ENCODE results near the gene PPP2R2C.

Gene PPP2R2C

GRCh38 chr4:6441758-6442157 is 30.7 kb downstream of the PPP2R2C start:
- no peaks in the 10 kb centered on the region for H3K36me3 ChIP-seq (ENCODE audit: control insufficient read depth in 1 of 2, insufficient read depth in 2 of 2, low read length in 2 of 2)
- no peaks in the 10 kb centered on the region for H3K4me1 ChIP-seq (ENCODE audit: control insufficient read depth in 1 of 2, insufficient read depth in 2 of 2, low read length in 2 of 2)
- no peaks in the 10 kb centered on the region for H3K9me3 ChIP-seq (ENCODE audit: control insufficient read depth in 1 of 2, low read length in 2 of 2)
- no peak overlapping the region for H3K9ac ChIP-seq (ENCODE audit: low read depth in 1 of 2, low read length in 2 of 2)
- H3K27ac ChIP-seq (ENCODE audit: low read depth, low read length), result no peak overlapping the region
- no peak overlapping the region for H3K4me3 ChIP-seq (ENCODE audit: low read depth in 1 of 2, low read length in 2 of 2)
- no peaks in the 10 kb centered on the region for H3K27me3 ChIP-seq (ENCODE audit: control insufficient read depth in 1 of 2, insufficient read depth in 2 of 2, low read length in 2 of 2)

- H3K4me1 ChIP-seq (ENCODE audit: control insufficient read depth in 1 of 2, insufficient read depth in 2 of 2, low read length in 2 of 2), result no peaks in the 10 kb centered on the region
- peaks cover 0 to 2% of the 10 kb centered on the region in 2 donors for H3K9me3 ChIP-seq (ENCODE audit: control insufficient read depth in 1 of 2, low read length in 2 of 2)
- H3K9ac ChIP-seq (ENCODE audit: low read depth in 1 of 2, low read length in 2 of 2), result no peak overlapping the region
- H3K27ac ChIP-seq (ENCODE audit: low read depth, low read length), result no peak overlapping the region
- no peak overlapping the region for H3K4me3 ChIP-seq (ENCODE audit: low read depth in 1 of 2, low read length in 2 of 2)
- no peaks in the 10 kb centered on the region for H3K27me3 ChIP-seq (ENCODE audit: control insufficient read depth in 1 of 2, insufficient read depth in 2 of 2, low read length in 2 of 2)
- no peaks in the 10 kb centered on the region for H3K36me3 ChIP-seq (ENCODE audit: control insufficient read depth in 1 of 2, insufficient read depth in 2 of 2, low read length in 2 of 2)
Measured at GRCh38 chr4:6441202-6441582, 31.2 kb downstream of the PPP2R2C start.

GRCh38 chr4:6440506-6441201 is 31.8 kb downstream of the PPP2R2C start:
- no peak overlapping the region for H3K27ac ChIP-seq (ENCODE audit: low read depth, low read length)
- no peak overlapping the region for H3K9ac ChIP-seq (ENCODE audit: low read depth in 1 of 2, low read length in 2 of 2)
- no peaks in the 10 kb centered on the region for H3K4me1 ChIP-seq (ENCODE audit: control insufficient read depth in 1 of 2, insufficient read depth in 2 of 2, low read length in 2 of 2)
- no peak overlapping the region for H3K4me3 ChIP-seq (ENCODE audit: low read depth in 1 of 2, low read length in 2 of 2)
- peaks cover 0 to 2% of the 10 kb centered on the region in 2 donors for H3K9me3 ChIP-seq (ENCODE audit: control insufficient read depth in 1 of 2, low read length in 2 of 2)
- no peaks in the 10 kb centered on the region for H3K36me3 ChIP-seq (ENCODE audit: control insufficient read depth in 1 of 2, insufficient read depth in 2 of 2, low read length in 2 of 2)
- H3K27me3 ChIP-seq (ENCODE audit: control insufficient read depth in 1 of 2, insufficient read depth in 2 of 2, low read length in 2 of 2), result no peaks in the 10 kb centered on the region

GRCh38 chr4:6439120-6439762 is 33.2 kb downstream of the PPP2R2C start:
- no peak overlapping the region for H3K9ac ChIP-seq (ENCODE audit: low read depth in 1 of 2, low read length in 2 of 2)
- no peaks in the 10 kb centered on the region for H3K4me1 ChIP-seq (ENCODE audit: control insufficient read depth in 1 of 2, insufficient read depth in 2 of 2, low read length in 2 of 2)
- H3K9me3 ChIP-seq (ENCODE audit: control insufficient read depth in 1 of 2, low read length in 2 of 2), result peaks cover 4 to 6% of the 10 kb centered on the region in 2 donors
- no peaks in the 10 kb centered on the region for H3K27me3 ChIP-seq (ENCODE audit: control insufficient read depth in 1 of 2, insufficient read depth in 2 of 2, low read length in 2 of 2)
- H3K27ac ChIP-seq (ENCODE audit: low read depth, low read length), result no peak overlapping the region
- no peaks in the 10 kb centered on the region for H3K36me3 ChIP-seq (ENCODE audit: control insufficient read depth in 1 of 2, insufficient read depth in 2 of 2, low read length in 2 of 2)
- H3K4me3 ChIP-seq (ENCODE audit: low read depth in 1 of 2, low read length in 2 of 2), result no peak overlapping the region

GRCh38 chr4:6437826-6438238 is 34.6 kb downstream of the PPP2R2C start:
- Histone ChIP-seq H3K9ac (ENCODE audit: low read depth in 1 of 2, low read length in 2 of 2) (no peak overlapping the region), H3K4me3 (ENCODE audit: low read depth in 1 of 2, low read length in 2 of 2) (no peak overlapping the region), H3K4me1 (ENCODE audit: control insufficient read depth in 1 of 2, insufficient read depth in 2 of 2, low read length in 2 of 2) (no peaks in the 10 kb centered on the region), H3K9me3 (ENCODE audit: control insufficient read depth in 1 of 2, low read length in 2 of 2) (peaks cover 4 to 6% of the 10 kb centered on the region in 2 donors), H3K27ac (ENCODE audit: low read depth, low read length) (no peak overlapping the region), H3K36me3 (ENCODE audit: control insufficient read depth in 1 of 2, insufficient read depth in 2 of 2, low read length in 2 of 2) (no peaks in the 10 kb centered on the region), H3K27me3 (ENCODE audit: control insufficient read depth in 1 of 2, insufficient read depth in 2 of 2, low read length in 2 of 2) (no peaks in the 10 kb centered on the region)

- Histone ChIP-seq H3K9me3 (ENCODE audit: control insufficient read depth in 1 of 2, low read length in 2 of 2) (peaks cover 4 to 6% of the 10 kb centered on the region in 2 donors), H3K36me3 (ENCODE audit: control insufficient read depth in 1 of 2, insufficient read depth in 2 of 2, low read length in 2 of 2) (no peaks in the 10 kb centered on the region), H3K27me3 (ENCODE audit: control insufficient read depth in 1 of 2, insufficient read depth in 2 of 2, low read length in 2 of 2) (no peaks in the 10 kb centered on the region), H3K27ac (ENCODE audit: low read depth, low read length) (no peak overlapping the region), H3K9ac (ENCODE audit: low read depth in 1 of 2, low read length in 2 of 2) (no peak overlapping the region), H3K4me1 (ENCODE audit: control insufficient read depth in 1 of 2, insufficient read depth in 2 of 2, low read length in 2 of 2) (no peaks in the 10 kb centered on the region), H3K4me3 (ENCODE audit: low read depth in 1 of 2, low read length in 2 of 2) (no peak overlapping the region)
Measured at GRCh38 chr4:6435010-6435409, 37.4 kb downstream of the PPP2R2C start.

GRCh38 chr4:6430927-6431326 is 41.5 kb downstream of the PPP2R2C start:
- no peak overlapping the region for H3K9ac ChIP-seq (ENCODE audit: low read depth in 1 of 2, low read length in 2 of 2)
- H3K4me1 ChIP-seq (ENCODE audit: control insufficient read depth in 1 of 2, insufficient read depth in 2 of 2, low read length in 2 of 2), result no peaks in the 10 kb centered on the region
- no peak overlapping the region for H3K4me3 ChIP-seq (ENCODE audit: low read depth in 1 of 2, low read length in 2 of 2)
- H3K9me3 ChIP-seq (ENCODE audit: control insufficient read depth in 1 of 2, low read length in 2 of 2), result peaks cover 3 to 6% of the 10 kb centered on the region in 2 donors
- no peaks in the 10 kb centered on the region for H3K27me3 ChIP-seq (ENCODE audit: control insufficient read depth in 1 of 2, insufficient read depth in 2 of 2, low read length in 2 of 2)
- H3K36me3 ChIP-seq (ENCODE audit: control insufficient read depth in 1 of 2, insufficient read depth in 2 of 2, low read length in 2 of 2), result no peaks in the 10 kb centered on the region
- no peak overlapping the region for H3K27ac ChIP-seq (ENCODE audit: low read depth, low read length)

GRCh38 chr4:6427439-6428090 is 44.8 kb downstream of the PPP2R2C start:
- no peak overlapping the region for H3K4me3 ChIP-seq (ENCODE audit: low read depth in 1 of 2, low read length in 2 of 2)
- H3K9ac ChIP-seq (ENCODE audit: low read depth in 1 of 2, low read length in 2 of 2), result no peak overlapping the region
- H3K27me3 ChIP-seq (ENCODE audit: control insufficient read depth in 1 of 2, insufficient read depth in 2 of 2, low read length in 2 of 2), result no peaks in the 10 kb centered on the region
- no peaks in the 10 kb centered on the region for H3K4me1 ChIP-seq (ENCODE audit: control insufficient read depth in 1 of 2, insufficient read depth in 2 of 2, low read length in 2 of 2)
- no peaks in the 10 kb centered on the region for H3K9me3 ChIP-seq (ENCODE audit: control insufficient read depth in 1 of 2, low read length in 2 of 2)
- no peaks in the 10 kb centered on the region for H3K36me3 ChIP-seq (ENCODE audit: control insufficient read depth in 1 of 2, insufficient read depth in 2 of 2, low read length in 2 of 2)
- no peak overlapping the region for H3K27ac ChIP-seq (ENCODE audit: low read depth, low read length)

- no peaks in the 10 kb centered on the region for H3K36me3 ChIP-seq (ENCODE audit: control insufficient read depth in 1 of 2, insufficient read depth in 2 of 2, low read length in 2 of 2)
- no peaks in the 10 kb centered on the region for H3K9me3 ChIP-seq (ENCODE audit: control insufficient read depth in 1 of 2, low read length in 2 of 2)
- H3K4me3 ChIP-seq (ENCODE audit: low read depth in 1 of 2, low read length in 2 of 2), result no peak overlapping the region
- no peak overlapping the region for H3K9ac ChIP-seq (ENCODE audit: low read depth in 1 of 2, low read length in 2 of 2)
- no peak overlapping the region for H3K27ac ChIP-seq (ENCODE audit: low read depth, low read length)
- H3K27me3 ChIP-seq (ENCODE audit: control insufficient read depth in 1 of 2, insufficient read depth in 2 of 2, low read length in 2 of 2), result no peaks in the 10 kb centered on the region
- no peaks in the 10 kb centered on the region for H3K4me1 ChIP-seq (ENCODE audit: control insufficient read depth in 1 of 2, insufficient read depth in 2 of 2, low read length in 2 of 2)
Measured at GRCh38 chr4:6426571-6427438, 45.6 kb downstream of the PPP2R2C start.

GRCh38 chr4:6425911-6426310 is 46.5 kb downstream of the PPP2R2C start:
- Histone ChIP-seq H3K36me3 (ENCODE audit: control insufficient read depth in 1 of 2, insufficient read depth in 2 of 2, low read length in 2 of 2) (no peaks in the 10 kb centered on the region), H3K27ac (ENCODE audit: low read depth, low read length) (no peak overlapping the region), H3K9me3 (ENCODE audit: control insufficient read depth in 1 of 2, low read length in 2 of 2) (no peaks in the 10 kb centered on the region), H3K27me3 (ENCODE audit: control insufficient read depth in 1 of 2, insufficient read depth in 2 of 2, low read length in 2 of 2) (no peaks in the 10 kb centered on the region), H3K4me1 (ENCODE audit: control insufficient read depth in 1 of 2, insufficient read depth in 2 of 2, low read length in 2 of 2) (no peaks in the 10 kb centered on the region), H3K4me3 (ENCODE audit: low read depth in 1 of 2, low read length in 2 of 2) (no peak overlapping the region), H3K9ac (ENCODE audit: low read depth in 1 of 2, low read length in 2 of 2) (no peak overlapping the region)
